Parietal lobe (tissue), 1 donor: Measurements from ENCODE around the gene VWDE. TPM values are rescaled to one million over a fixed set of nuclear protein-coding genes. Genes with fewer than 3 reads are reported as not detected.

Experiments
- total RNA-seq: library from RNA; depleted of rRNA; stranded (reverse); fragments of >200 nt; gene quantifications from one replicate; pipeline ENCODE4 v1.2.3, GENCODE V29; 2014

The VWDE gene
- total RNA-seq: 0.63 TPM

GRCh38 chr7:12403287-12404181, at the start of gene VWDE:
TSS of gene VWDE (minus strand) at chr7:12403865. CDS start at chr7:12403716, 149 bp downstream.

Other genes starting within 250 kb of the VWDE start
- gene TMEM106B, start 192.6 kb downstream of the VWDE start, total RNA-seq: 56.7 TPM
- 2.8 TPM for gene SCIN, start 166.9 kb upstream of the VWDE start, total RNA-seq